OCI-M2 (cell line): Measurements from ENCODE around the gene FTCDNL1.

Experiments
- DNase-seq: peaks from one replicate; lab custom pipeline; 2025; ENCODE audit not compliant: unreplicated experiment; lab: John Stamatoyannopoulos, UW

FTCDNL1 gene

GRCh38 chr2:199842631-199843395 is 8.2 kb downstream of the FTCDNL1 start:
- no peak for DNase-seq

- no peak for DNase-seq
Observed at GRCh38 chr2:199841409-199841808, 9.6 kb downstream of the FTCDNL1 start.

- DNase-seq = no peak
Observed at GRCh38 chr2:199838399-199838798, 12.6 kb downstream of the FTCDNL1 start.

- DNase-seq = no peak
Observed at GRCh38 chr2:199836943-199837342, 14.0 kb downstream of the FTCDNL1 start.

- no peak for DNase-seq
Observed at GRCh38 chr2:199833525-199833924, 17.5 kb downstream of the FTCDNL1 start.

- no peak for DNase-seq
Observed at GRCh38 chr2:199830531-199830930, 20.5 kb downstream of the FTCDNL1 start.

- no peak for DNase-seq
Observed at GRCh38 chr2:199829628-199830027, 21.4 kb downstream of the FTCDNL1 start.

- DNase-seq = no peak
Observed at GRCh38 chr2:199819746-199820145, 31.2 kb downstream of the FTCDNL1 start.

- DNase-seq = no peak
Observed at GRCh38 chr2:199818754-199819153, 32.2 kb downstream of the FTCDNL1 start.

GRCh38 chr2:199818026-199818425 is 33.0 kb downstream of the FTCDNL1 start:
- DNase-seq = no peak

- DNase-seq = no peak
Observed at GRCh38 chr2:199814817-199815211, 36.2 kb downstream of the FTCDNL1 start.

- DNase-seq = no peak
Observed at GRCh38 chr2:199814101-199814816, 36.7 kb downstream of the FTCDNL1 start.

- no peak for DNase-seq
Observed at GRCh38 chr2:199812493-199812892, 38.5 kb downstream of the FTCDNL1 start.

GRCh38 chr2:199811346-199811745 is 39.6 kb downstream of the FTCDNL1 start:
- no peak for DNase-seq

- no peak for DNase-seq
Observed at GRCh38 chr2:199810422-199811171, 40.4 kb downstream of the FTCDNL1 start.

- no peak for DNase-seq
Observed at GRCh38 chr2:199807966-199808365, 43.0 kb downstream of the FTCDNL1 start.

GRCh38 chr2:199806179-199806578 is 44.8 kb downstream of the FTCDNL1 start:
- DNase-seq = no peak

- DNase-seq = no peak
Observed at GRCh38 chr2:199804831-199805230, 46.2 kb downstream of the FTCDNL1 start.

GRCh38 chr2:199798831-199799580 is 52.0 kb downstream of the FTCDNL1 start:
- no peak for DNase-seq

- DNase-seq = no peak
Observed at GRCh38 chr2:199797431-199798403, 53.3 kb downstream of the FTCDNL1 start.
